GM06990 (cell line): ENCODE results near the gene STUM.

Experiments used
- DNase-seq: peaks from one replicate; pipeline ENCODE4 v3.0.0-alpha.2; 2011; ENCODE audit not compliant: insufficient read length; ENCODE audit errors: extremely low read depth
- H3K27me3 ChIP-seq: replicated peaks from 2 replicates; pipeline ENCODE4 v1.6.0; 2011; ENCODE audit warnings: low read length; ENCODE audit not compliant: control insufficient read depth, insufficient read depth
- H3K36me3 ChIP-seq: 2 replicates; pipeline ENCODE4 v1.5.1; 2011; ENCODE audit warnings: low read length; ENCODE audit not compliant: control insufficient read depth, insufficient read depth
- H3K4me3 ChIP-seq: replicated peaks from 2 replicates; pipeline ENCODE4 v1.5.1; 2011; ENCODE audit warnings: low read depth, mild to moderate bottlenecking, control low read depth, low read length
- CTCF ChIP-seq: IDR thresholded peaks from 2 replicates; pipeline ENCODE4 v1.5.1; 2011; ENCODE audit warnings: low read length, control low read depth, mild to moderate bottlenecking, inconsistent platforms; ENCODE audit not compliant: insufficient read depth, poor library complexity, severe bottlenecking

Gene STUM

GRCh38 chr1:226523646-226524406 lies 24.7 kb upstream of the STUM start:
- no peak for TF ChIP-seq CTCF
- no peak for DNase-seq
- H3K27me3 ChIP-seq: no peaks in the 10 kb centered on the region; the same call in none of the 2 replicates
- no peak overlapping the region for H3K4me3 ChIP-seq
- no peaks in the 10 kb centered on the region for H3K36me3 ChIP-seq

- Histone ChIP-seq H3K36me3 (no peaks in the 10 kb centered on the region), H3K4me3 (no peak overlapping the region), H3K27me3 (no peaks in the 10 kb centered on the region; the same call in none of the 2 replicates)
- TF ChIP-seq CTCF: no peak
- DNase-seq: no peak
Observed at GRCh38 chr1:226524547-226524946, 24.0 kb upstream of the STUM start.

- no peak for DNase-seq
- peaks cover 2% of the 10 kb centered on the region for H3K27me3 ChIP-seq
- no peak for TF ChIP-seq CTCF
Observed at GRCh38 chr1:226525750-226526149, 22.8 kb upstream of the STUM start.

GRCh38 chr1:226526801-226527595 lies 21.6 kb upstream of the STUM start:
- no peak for TF ChIP-seq CTCF
- no peaks in the 10 kb centered on the region for H3K36me3 ChIP-seq
- DNase-seq: no peak
- peaks cover 3% of the 10 kb centered on the region for H3K27me3 ChIP-seq
- H3K4me3 ChIP-seq: 0 out of 2 replicates have a peak overlapping the region, but pooled peaks have one; percentile 10

More at GRCh38 chr1:226525750-226526149, 22.8 kb upstream of the STUM start:
- Histone ChIP-seq H3K4me3 (no peak overlapping the region), H3K36me3 (no peaks in the 10 kb centered on the region)

- peaks cover 3% of the 10 kb centered on the region; the same call in 1 of the 2 replicates for H3K27me3 ChIP-seq
- TF ChIP-seq CTCF: no peak
- no peaks in the 10 kb centered on the region for H3K36me3 ChIP-seq
- DNase-seq: no peak
- no peak overlapping the region for H3K4me3 ChIP-seq
Observed at GRCh38 chr1:226529891-226530290, 18.7 kb upstream of the STUM start.
